ENCODE results near the gene PPP1R12A.
A peak's percentile ranks its signal among the peaks of the same experiment; 100 is the strongest.
"Not testable (repeated sequence)": the region's sequence is repeated elsewhere in the genome, so short reads cannot be mapped to it uniquely, and the experiment has no call there.

PPP1R12A gene

GRCh38 chr12:79886917-79887519, 47.9 kb downstream of the PPP1R12A start:
- DNase-seq = peak; percentile 14

- DNase-seq = no peak
Measured at GRCh38 chr12:79885911-79886490, 48.9 kb downstream of the PPP1R12A start.

GRCh38 chr12:79884401-79885006, 50.4 kb downstream of the PPP1R12A start:
- no peak for DNase-seq

- DNase-seq = no peak
Measured at GRCh38 chr12:79883216-79883615, 51.7 kb downstream of the PPP1R12A start.

GRCh38 chr12:79881351-79881750, 53.5 kb downstream of the PPP1R12A start:
- no peak for DNase-seq

GRCh38 chr12:79878506-79878905, 56.4 kb downstream of the PPP1R12A start:
- not testable (repeated sequence) for DNase-seq

GRCh38 chr12:79877246-79877645, 57.7 kb downstream of the PPP1R12A start:
- no peak for DNase-seq

GRCh38 chr12:79874665-79875064, 60.2 kb downstream of the PPP1R12A start:
- no peak for DNase-seq

GRCh38 chr12:79873201-79873600, 61.7 kb downstream of the PPP1R12A start:
- no peak for DNase-seq

GRCh38 chr12:79871621-79872020, 63.3 kb downstream of the PPP1R12A start:
- DNase-seq = peak; percentile 11

GRCh38 chr12:79870916-79871315, 64.0 kb downstream of the PPP1R12A start:
- DNase-seq = no peak

- no peak for DNase-seq
Measured at GRCh38 chr12:79859646-79860045, 75.3 kb downstream of the PPP1R12A start.

- no peak for DNase-seq
Measured at GRCh38 chr12:79858518-79858917, 76.4 kb downstream of the PPP1R12A start.

GRCh38 chr12:79857675-79858074, 77.2 kb downstream of the PPP1R12A start:
- no peak for DNase-seq

- no peak for DNase-seq
Measured at GRCh38 chr12:79850610-79851299, 84.1 kb downstream of the PPP1R12A start.

GRCh38 chr12:79848339-79848738, 86.6 kb downstream of the PPP1R12A start:
- no peak for DNase-seq

- no peak for DNase-seq
Measured at GRCh38 chr12:79847417-79847816, 87.5 kb downstream of the PPP1R12A start.

GRCh38 chr12:79844693-79845092, 90.2 kb downstream of the PPP1R12A start:
- DNase-seq = no peak

- no peak for DNase-seq
Measured at GRCh38 chr12:79843978-79844377, 90.9 kb downstream of the PPP1R12A start.

- DNase-seq = no peak
Measured at GRCh38 chr12:79842630-79843029, 92.3 kb downstream of the PPP1R12A start.

GRCh38 chr12:79841878-79842265, 93.0 kb downstream of the PPP1R12A start:
- DNase-seq = no peak

GRCh38 chr12:79841248-79841877, 93.5 kb downstream of the PPP1R12A start:
- no peak for DNase-seq

GRCh38 chr12:79838359-79838758, 96.5 kb downstream of the PPP1R12A start:
- no peak for DNase-seq
